ENCODE results near the gene RCL1.

The RCL1 gene

GRCh38 chr9:4798281-4799032 lies 5.7 kb downstream of the RCL1 start:
- H3K4me2 ChIP-seq (ENCODE audit: insufficient read depth, low read length) = no peak overlapping the region
- H2AFZ ChIP-seq (ENCODE audit: low read depth, low read length) = no peak overlapping the region
- H4K20me1 ChIP-seq (ENCODE audit: insufficient read depth, low read length) = peaks cover 29% of the 10 kb centered on the region; the same call in 1 of the 2 replicates
- H3K36me3 ChIP-seq (ENCODE audit: insufficient read depth, low read length) = no peaks in the 10 kb centered on the region
- ATAC-seq (ENCODE audit: insufficient read depth, low read depth) = no peak
- H3K9ac ChIP-seq (ENCODE audit: low read depth, low read length) = no peak overlapping the region
- TF ChIP-seq CTCF (IDR thresholded peaks at IDR 0.05; ENCODE audit: borderline replicate concordance, extremely low read depth, low read length, poor library complexity, severe bottlenecking) (no peak), EZH2 (IDR thresholded peaks at IDR 0.05; ENCODE audit: borderline replicate concordance, low read depth, low read length, severe bottlenecking) (no peak)
- H3K4me3 ChIP-seq (ENCODE audit: low read depth in 1 of 2, low read length in 2 of 2) = no peak overlapping the region
- H3K27me3 ChIP-seq (ENCODE audit: insufficient read depth, low read length, poor library complexity) = no peaks in the 10 kb centered on the region
- H3K9me3 ChIP-seq (ENCODE audit: insufficient read depth, low read length, severe bottlenecking) = no peaks in the 10 kb centered on the region
- no peak for DNase-seq
- no peak overlapping the region for H3K27ac ChIP-seq (ENCODE audit: low read length)
- peaks cover 93% of the 10 kb centered on the region for H3K79me2 ChIP-seq (ENCODE audit: insufficient read depth, low read length)
- peaks cover 12% of the 10 kb centered on the region for H3K4me1 ChIP-seq (ENCODE audit: insufficient read depth, low read length)

- Histone ChIP-seq H3K36me3 (ENCODE audit: insufficient read depth, low read length) (no peaks in the 10 kb centered on the region), H2AFZ (ENCODE audit: low read depth, low read length) (no peak overlapping the region), H3K4me2 (ENCODE audit: insufficient read depth, low read length) (no peak overlapping the region), H3K9ac (ENCODE audit: low read depth, low read length) (no peak overlapping the region), H3K27me3 (ENCODE audit: insufficient read depth, low read length, poor library complexity) (no peaks in the 10 kb centered on the region), H3K4me1 (ENCODE audit: insufficient read depth, low read length) (peaks cover 7% of the 10 kb centered on the region), H4K20me1 (ENCODE audit: insufficient read depth, low read length) (peaks cover 26% of the 10 kb centered on the region; the same call in 1 of the 2 replicates), H3K79me2 (ENCODE audit: insufficient read depth, low read length) (peaks cover 93% of the 10 kb centered on the region), H3K4me3 (ENCODE audit: low read depth in 1 of 2, low read length in 2 of 2) (no peak overlapping the region), H3K27ac (ENCODE audit: low read length) (no peak overlapping the region), H3K9me3 (ENCODE audit: insufficient read depth, low read length, severe bottlenecking) (no peaks in the 10 kb centered on the region)
- ATAC-seq (ENCODE audit: insufficient read depth, low read depth) (no peak), DNase-seq (no peak)
- no peak for TF ChIP-seq EZH2 (IDR thresholded peaks at IDR 0.05; ENCODE audit: borderline replicate concordance, low read depth, low read length, severe bottlenecking)
- no peak for TF ChIP-seq CTCF (IDR thresholded peaks at IDR 0.05; ENCODE audit: borderline replicate concordance, extremely low read depth, low read length, poor library complexity, severe bottlenecking)
Observed at GRCh38 chr9:4799033-4799430, 6.3 kb downstream of the RCL1 start.

GRCh38 chr9:4799775-4800174 lies 7.0 kb downstream of the RCL1 start:
- Histone ChIP-seq H3K9me3 (ENCODE audit: insufficient read depth, low read length, severe bottlenecking) (no peaks in the 10 kb centered on the region), H3K36me3 (ENCODE audit: insufficient read depth, low read length) (no peaks in the 10 kb centered on the region), H3K4me3 (ENCODE audit: low read depth in 1 of 2, low read length in 2 of 2) (no peak overlapping the region), H3K27me3 (ENCODE audit: insufficient read depth, low read length, poor library complexity) (no peaks in the 10 kb centered on the region), H3K9ac (ENCODE audit: low read depth, low read length) (no peak overlapping the region), H3K4me1 (ENCODE audit: insufficient read depth, low read length) (no peaks in the 10 kb centered on the region), H3K79me2 (ENCODE audit: insufficient read depth, low read length) (peaks cover 92% of the 10 kb centered on the region), H2AFZ (ENCODE audit: low read depth, low read length) (no peak overlapping the region), H3K27ac (ENCODE audit: low read length) (no peak overlapping the region), H3K4me2 (ENCODE audit: insufficient read depth, low read length) (no peak overlapping the region), H4K20me1 (ENCODE audit: insufficient read depth, low read length) (peaks cover 21% of the 10 kb centered on the region; the same call in 1 of the 2 replicates)
- TF ChIP-seq EZH2 (IDR thresholded peaks at IDR 0.05; ENCODE audit: borderline replicate concordance, low read depth, low read length, severe bottlenecking) (no peak), CTCF (IDR thresholded peaks at IDR 0.05; ENCODE audit: borderline replicate concordance, extremely low read depth, low read length, poor library complexity, severe bottlenecking) (no peak)
- ATAC-seq (ENCODE audit: insufficient read depth, low read depth) (no peak), DNase-seq (no peak)

All from DND-41 (cell line).